ENCODE results near the gene HPN. TPM values are rescaled to one million over a fixed set of nuclear protein-coding genes. Genes with fewer than 3 reads are reported as not detected.

Gene HPN
- total RNA-seq, 6 experiments from 2014 or later, result not detected

GRCh38 chr19:35068941-35069634 is 27.6 kb downstream of the HPN start:
- DNase-seq, result no peak
- Mint-ChIP-seq H3K4me3 (peak overlapping the region; percentile 70; the same call in 1 of the 2 replicates), H3K4me1 (ENCODE audit: low read depth) (peaks cover 22% of the 10 kb centered on the region), H3K27ac (no peak overlapping the region), H3K27me3 (ENCODE audit: insufficient read depth) (peaks cover 3% of the 10 kb centered on the region), H3K9me3 (peaks cover 4% of the 10 kb centered on the region; the same call in 1 of the 2 replicates), H3K36me3 (ENCODE audit: low read depth) (peaks cover 6% of the 10 kb centered on the region; the same call in 1 of the 2 replicates)
- no peak for TF ChIP-seq CTCF (IDR thresholded peaks at IDR 0.05)

- Mint-ChIP-seq H3K4me1 (ENCODE audit: low read depth) (peaks cover 19% of the 10 kb centered on the region), H3K27me3 (ENCODE audit: insufficient read depth) (peaks cover 5% of the 10 kb centered on the region), H3K36me3 (ENCODE audit: low read depth) (peaks cover 6% of the 10 kb centered on the region; the same call in 1 of the 2 replicates), H3K9me3 (peaks cover 4% of the 10 kb centered on the region; the same call in 1 of the 2 replicates), H3K27ac (no peak overlapping the region), H3K4me3 (no peak overlapping the region)
- no peak for TF ChIP-seq CTCF (IDR thresholded peaks at IDR 0.05)
- no peak for DNase-seq
Measured at GRCh38 chr19:35069696-35070095, 28.2 kb downstream of the HPN start.

GRCh38 chr19:35070471-35070870 is 28.9 kb downstream of the HPN start:
- Mint-ChIP-seq H3K4me3 (no peak overlapping the region), H3K4me1 (ENCODE audit: low read depth) (peaks cover 19% of the 10 kb centered on the region), H3K27ac (no peak overlapping the region), H3K27me3 (ENCODE audit: insufficient read depth) (peaks cover 5% of the 10 kb centered on the region), H3K9me3 (peaks cover 4% of the 10 kb centered on the region; the same call in 1 of the 2 replicates), H3K36me3 (ENCODE audit: low read depth) (peaks cover 6% of the 10 kb centered on the region; the same call in 1 of the 2 replicates)
- no peak for TF ChIP-seq CTCF (IDR thresholded peaks at IDR 0.05)
- DNase-seq, result no peak

GRCh38 chr19:35073516-35073915 is 32.0 kb downstream of the HPN start:
- no peak for TF ChIP-seq CTCF (IDR thresholded peaks at IDR 0.05)
- H3K9me3 Mint-ChIP-seq, result peaks cover 4% of the 10 kb centered on the region; the same call in 1 of the 2 replicates
- H3K27ac Mint-ChIP-seq, result no peak overlapping the region
- H3K4me3 Mint-ChIP-seq, result no peak overlapping the region
- peaks cover 13% of the 10 kb centered on the region for H3K4me1 Mint-ChIP-seq (ENCODE audit: low read depth)
- peaks cover 18% of the 10 kb centered on the region for H3K27me3 Mint-ChIP-seq (ENCODE audit: insufficient read depth)
- peaks cover 6% of the 10 kb centered on the region; the same call in 1 of the 2 replicates for H3K36me3 Mint-ChIP-seq (ENCODE audit: low read depth)
- DNase-seq, result no peak

- no peak for TF ChIP-seq CTCF (IDR thresholded peaks at IDR 0.05)
- Mint-ChIP-seq H3K27me3 (ENCODE audit: insufficient read depth) (peaks cover 16% of the 10 kb centered on the region), H3K27ac (no peak overlapping the region), H3K4me1 (ENCODE audit: low read depth) (peaks cover 9% of the 10 kb centered on the region; the same call in 1 of the 2 replicates), H3K4me3 (no peak overlapping the region), H3K9me3 (peaks cover 4% of the 10 kb centered on the region; the same call in 1 of the 2 replicates), H3K36me3 (ENCODE audit: low read depth) (peaks cover 6% of the 10 kb centered on the region; the same call in 1 of the 2 replicates)
- DNase-seq, result no peak
Measured at GRCh38 chr19:35073941-35074340, 32.4 kb downstream of the HPN start.
